B cell (primary cell): Measurements from ENCODE around the gene DGCR2. TPM values are rescaled to one million over a fixed set of nuclear protein-coding genes. Genes with fewer than 3 reads are reported as not detected.
"Not testable (repeated sequence)": the region's sequence is repeated elsewhere in the genome, so short reads cannot be mapped to it uniquely, and the experiment has no call there.

ENCODE experiments used
- ATAC-seq: fragments of 200-7000 bp; cut with Tn5 transposase; one replicate; pipeline ENCODE4 v1.10.0; 2021; ENCODE audit warnings: low read depth, mild to moderate bottlenecking, moderate number of reproducible peaks, moderate library complexity
- CTCF ChIA-PET: fragments of 350-600 bp; sonication (Branson Sonifier 250); formaldehyde crosslinking; loops from one replicate; lab custom pipeline; 2021; ENCODE audit warnings: antibody characterized with exemption, inconsistent platforms; lab: Charles Lee
- POLR2A ChIA-PET: fragments of 350-600 bp; sonication (Branson Sonifier 250); formaldehyde crosslinking; loops from one replicate; lab custom pipeline; 2021; ENCODE audit warnings: antibody characterized with exemption; lab: Charles Lee
- DNase-seq: peaks from one replicate; pipeline ENCODE4 v3.0.0; 2013
- H2AFZ ChIP-seq: 2 replicates; pipeline ENCODE4 v1.6.1; 2012; ENCODE audit warnings: mild to moderate bottlenecking, low read depth, low read length; ENCODE audit not compliant: insufficient read depth, poor library complexity, severe bottlenecking
- H3K27ac ChIP-seq, 2 donors: 1 replicate in 1 of 2; 2 replicates in 1 of 2; pipeline ENCODE4 v1.5.1; 2012 to 2013; ENCODE audit warnings: low read length in 2 of 2, mild to moderate bottlenecking in 2 of 2, moderate library complexity in 1 of 2
- H3K27me3 ChIP-seq, 4 experiments: fragments of 200-600 bp in 1 of 4; sonication (generic) in 1 of 4; replicated peaks in 1 of 4; 1 replicate in 2 of 4; 2 replicates in 2 of 4; pipeline versions ENCODE4 v1.6.1 to v1.7.0; 2013 to 2016; ENCODE audit warnings: low read length in 3 of 4, mild to moderate bottlenecking in 2 of 4, mixed read lengths in 1 of 4, moderate library complexity in 1 of 4; ENCODE audit not compliant: insufficient read depth in 4 of 4, control insufficient read depth in 3 of 4; ENCODE audit errors: control extremely low read depth in 1 of 4
- H3K36me3 ChIP-seq, 2 experiments: replicated peaks in 1 of 2; 1 replicate in 1 of 2; 2 replicates in 1 of 2; pipeline versions ENCODE4 v1.6.1 to v1.7.1; 2013; ENCODE audit warnings: low read length in 1 of 2; ENCODE audit not compliant: insufficient read depth in 2 of 2, control insufficient read depth in 1 of 2; ENCODE audit errors: control extremely low read depth in 1 of 2, extremely low read depth in 1 of 2
- H3K4me1 ChIP-seq, 2 donors: fragments of 200-600 bp in 1 of 2; sonication (generic) in 1 of 2; 1 replicate in 1 of 2; 2 replicates in 1 of 2; pipeline versions ENCODE4 v1.5.1 to v1.6.1; 2013 to 2017; ENCODE audit warnings: low read length in 2 of 2; ENCODE audit not compliant: control insufficient read depth in 2 of 2, insufficient read depth in 2 of 2
- H3K4me2 ChIP-seq: replicated peaks from 2 replicates; pipeline ENCODE3; 2012; ENCODE audit warnings: mild to moderate bottlenecking, low read depth, low read length; ENCODE audit not compliant: poor library complexity, severe bottlenecking
- H3K4me3 ChIP-seq, 5 experiments: fragments of 200-600 bp in 1 of 5; sonication (generic) in 1 of 5; 1 replicate in 3 of 5; 2 replicates in 2 of 5; pipeline versions ENCODE4 v1.5.1 to v1.7.0; 2011 to 2016; ENCODE audit warnings: low read length in 4 of 5, mild to moderate bottlenecking in 4 of 5, low read depth in 2 of 5, control low read depth in 1 of 5, moderate library complexity in 1 of 5; ENCODE audit not compliant: insufficient read depth in 1 of 5; ENCODE audit errors: control extremely low read depth in 1 of 5, extremely low read depth in 1 of 5
- H3K79me2 ChIP-seq: fragments of 200-600 bp; sonication (generic); one replicate; pipeline ENCODE4 v1.6.0; 2016; ENCODE audit warnings: low read length; ENCODE audit not compliant: control insufficient read depth, insufficient read depth
- H3K9ac ChIP-seq: fragments of 200-600 bp; sonication (generic); 2 replicates; pipeline ENCODE4 v1.6.1; 2017; ENCODE audit warnings: mild to moderate bottlenecking, low read length, moderate library complexity
- H3K9me3 ChIP-seq, 3 donors: one replicate each; pipeline versions ENCODE4 v1.6.1 to v1.7.1; 2013; ENCODE audit warnings: low read length in 2 of 3; ENCODE audit not compliant: control insufficient read depth in 2 of 3, insufficient read depth in 1 of 3; ENCODE audit errors: control extremely low read depth in 1 of 3
- H4K20me1 ChIP-seq: 2 replicates; pipeline ENCODE4 v1.6.0; 2012; ENCODE audit warnings: mild to moderate bottlenecking, low read length; ENCODE audit not compliant: insufficient read depth, control insufficient read depth, poor library complexity, severe bottlenecking
- H3K27ac Mint-ChIP-seq: one replicate; pipeline ENCODE4 v1.8.0; 2021; ENCODE audit warnings: mixed read lengths
- H3K27me3 Mint-ChIP-seq: one replicate; pipeline ENCODE4 v1.8.0; 2021; ENCODE audit warnings: mixed read lengths
- H3K4me1 Mint-ChIP-seq: one replicate; pipeline ENCODE4 v1.8.0; 2021; ENCODE audit warnings: mixed read lengths
- H3K4me3 Mint-ChIP-seq: one replicate; pipeline ENCODE4 v1.8.0; 2021; ENCODE audit warnings: mixed read lengths
- H3K9me3 Mint-ChIP-seq: one replicate; pipeline ENCODE4 v1.8.0; 2022; ENCODE audit warnings: mixed read lengths; ENCODE audit not compliant: insufficient read depth
- EZH2 ChIP-seq: IDR thresholded peaks from 2 replicates; pipeline ENCODE4 v1.6.1; 2012; ENCODE audit warnings: borderline replicate concordance, low read depth, mild to moderate bottlenecking, moderate library complexity, low read length; ENCODE audit not compliant: insufficient read depth, poor library complexity, severe bottlenecking
- WGBS: methylation state at CpG from one replicate; pipeline ENCODE4 v1.1.5; 2013; ENCODE audit warnings: missing lambda C conversion rate; ENCODE audit not compliant: insufficient coverage; 5-methylcytosine and 5-hydroxymethylcytosine counted together
- intact Hi-C: fragments of 100-400 bp; cut with micrococcal nuclease; formaldehyde crosslinking; loops from one replicate; pipeline ENCODE4 v1.10.0; 2022
- polyA plus RNA-seq: library from polyadenylated mRNA; depleted of rRNA; stranded (reverse); fragments of >200 nt; gene quantifications from 2 replicates; pipeline ENCODE4 v1.2.3, GENCODE V29; 2012
- total RNA-seq, 2 donors: library from RNA; stranded (reverse); fragments of 120-200 nt in 1 of 2; gene quantifications; 1 replicate in 1 of 2; 2 replicates in 1 of 2; pipeline versions ENCODE4 v1.2.3 to v1.2.4, GENCODE V29; 2013 to 2022
- TF ChIP-seq, protein P1 (sequence below): fragments of 200-600 bp; IDR thresholded peaks from one replicate; pipeline ENCODE4 v1.8.0; 2022; ENCODE audit warnings: antibody characterized with exemption, mild to moderate bottlenecking

The DGCR2 gene
- total and polyA plus RNA-seq, 2 donors (not counting 1 experiment from before 2014, with no cell fraction given): 28.8 to 49.5 TPM

DNA sequence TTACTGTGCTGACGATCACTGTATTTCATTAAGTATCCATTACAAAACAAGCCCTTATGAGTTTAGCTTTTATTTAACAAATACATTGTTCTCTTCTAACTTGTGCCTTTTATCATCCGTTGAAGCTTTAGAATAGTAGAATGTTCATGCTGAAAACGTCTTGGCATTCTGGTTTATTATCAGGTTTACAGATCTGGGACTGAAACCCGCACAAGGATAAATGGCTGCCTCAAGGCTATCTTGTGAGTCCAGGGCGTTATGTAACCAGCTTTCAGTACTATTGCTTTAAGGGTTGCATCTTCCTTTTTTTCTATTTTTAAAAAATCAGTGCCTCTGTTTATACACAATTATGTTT lies 119.6 kb downstream of the DGCR2 start:
- Mint-ChIP-seq H3K4me3 (no peak overlapping the region), H3K27me3 (peaks cover 40% of the 10 kb centered on the region), H3K27ac (no peak overlapping the region), H3K4me1 (no peaks in the 10 kb centered on the region), H3K9me3 (no peaks in the 10 kb centered on the region)
- H3K4me3 ChIP-seq: no peak overlapping the region
- H3K27me3 ChIP-seq: peaks cover 0 to 12% (median 4%) of the 10 kb centered on the region in 4 experiments
- DNase-seq (no peak), ATAC-seq (no peak)
- H3K9me3 ChIP-seq: no peaks in the 10 kb centered on the region
- TF ChIP-seq, protein P1, sequence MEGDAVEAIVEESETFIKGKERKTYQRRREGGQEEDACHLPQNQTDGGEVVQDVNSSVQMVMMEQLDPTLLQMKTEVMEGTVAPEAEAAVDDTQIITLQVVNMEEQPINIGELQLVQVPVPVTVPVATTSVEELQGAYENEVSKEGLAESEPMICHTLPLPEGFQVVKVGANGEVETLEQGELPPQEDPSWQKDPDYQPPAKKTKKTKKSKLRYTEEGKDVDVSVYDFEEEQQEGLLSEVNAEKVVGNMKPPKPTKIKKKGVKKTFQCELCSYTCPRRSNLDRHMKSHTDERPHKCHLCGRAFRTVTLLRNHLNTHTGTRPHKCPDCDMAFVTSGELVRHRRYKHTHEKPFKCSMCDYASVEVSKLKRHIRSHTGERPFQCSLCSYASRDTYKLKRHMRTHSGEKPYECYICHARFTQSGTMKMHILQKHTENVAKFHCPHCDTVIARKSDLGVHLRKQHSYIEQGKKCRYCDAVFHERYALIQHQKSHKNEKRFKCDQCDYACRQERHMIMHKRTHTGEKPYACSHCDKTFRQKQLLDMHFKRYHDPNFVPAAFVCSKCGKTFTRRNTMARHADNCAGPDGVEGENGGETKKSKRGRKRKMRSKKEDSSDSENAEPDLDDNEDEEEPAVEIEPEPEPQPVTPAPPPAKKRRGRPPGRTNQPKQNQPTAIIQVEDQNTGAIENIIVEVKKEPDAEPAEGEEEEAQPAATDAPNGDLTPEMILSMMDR: no peak
- TF ChIP-seq EZH2: no peak
- no peak overlapping the region for H2AFZ ChIP-seq
- ChIA-PET CTCF (no interaction called here), POLR2A (no interaction called here)
- intact Hi-C loops: no loop called here
- 78% methylated on average over 4 of the region's 5 CpGs for WGBS
- no peaks in the 10 kb centered on the region for H3K36me3 ChIP-seq
- no peak overlapping the region for H3K27ac ChIP-seq
- H4K20me1 ChIP-seq: no peaks in the 10 kb centered on the region
- H3K4me2 ChIP-seq: no peak overlapping the region
- H3K4me1 ChIP-seq: no peaks in the 10 kb centered on the region
- H3K79me2 ChIP-seq: no peaks in the 10 kb centered on the region
- H3K9ac ChIP-seq: no peak overlapping the region

- no peaks in the 10 kb centered on the region for H4K20me1 ChIP-seq
- no peaks in the 10 kb centered on the region for H3K79me2 ChIP-seq
- H3K4me1 Mint-ChIP-seq: no peaks in the 10 kb centered on the region
- POLR2A ChIA-PET: no interaction called here
- H3K4me3 Mint-ChIP-seq: no peak overlapping the region
- H3K9ac ChIP-seq: no peak overlapping the region
- H3K4me1 ChIP-seq: no peaks in the 10 kb centered on the region
- CTCF ChIA-PET: no interaction called here
- H3K27me3 Mint-ChIP-seq: peaks cover 47% of the 10 kb centered on the region
- H3K27ac ChIP-seq: no peak overlapping the region
- no peak overlapping the region for H2AFZ ChIP-seq
- intact Hi-C loops: no loop called here
- H3K27me3 ChIP-seq: peaks cover 0 to 12% (median 4%) of the 10 kb centered on the region in 4 experiments
- H3K9me3 Mint-ChIP-seq: no peaks in the 10 kb centered on the region
- DNase-seq (no peak), ATAC-seq (no peak)
- no peak overlapping the region for H3K27ac Mint-ChIP-seq
- no peak overlapping the region for H3K4me3 ChIP-seq
- WGBS: no CpG with 5 or more reads among the region's 2 CpGs
- no peak overlapping the region for H3K4me2 ChIP-seq
- no peaks in the 10 kb centered on the region for H3K36me3 ChIP-seq
- no peaks in the 10 kb centered on the region for H3K9me3 ChIP-seq
- TF ChIP-seq EZH2: no peak
These were observed 121.0 kb downstream of the DGCR2 start for GRCh38 chr22:19001204-19001603.

DNA sequence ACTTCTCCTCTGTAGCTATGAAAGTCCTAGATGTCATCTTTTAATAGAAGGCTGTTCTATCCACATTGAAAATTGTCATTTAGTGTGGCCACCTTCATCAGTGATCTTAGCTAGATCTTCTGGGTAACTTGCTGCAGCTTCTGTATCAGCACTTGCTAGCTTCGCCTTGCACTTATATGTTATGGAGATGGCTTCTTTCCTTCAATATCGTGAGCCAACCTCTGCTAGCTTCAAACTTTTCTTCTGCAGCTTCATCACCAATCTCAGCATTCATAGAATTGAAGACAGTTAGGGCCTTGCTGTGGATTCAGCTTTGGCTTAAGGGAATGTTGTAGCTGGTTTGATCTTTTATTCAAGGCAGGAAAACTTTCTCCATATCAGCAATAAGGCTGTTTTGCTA lies 122.1 kb downstream of the DGCR2 start:
- H3K9me3 ChIP-seq, H3K9ac ChIP-seq, H4K20me1 ChIP-seq, CTCF ChIA-PET, H3K4me3 ChIP-seq, H3K79me2 ChIP-seq, H3K4me2 ChIP-seq, H3K4me1 ChIP-seq, POLR2A ChIA-PET, H3K4me3 Mint-ChIP-seq, H2AFZ ChIP-seq, H3K36me3 ChIP-seq, DNase-seq, H3K27ac Mint-ChIP-seq, H3K4me1 Mint-ChIP-seq, intact Hi-C loops, H3K27ac ChIP-seq, H3K9me3 Mint-ChIP-seq, H3K27me3 ChIP-seq, ATAC-seq: not testable (repeated sequence)
- H3K27me3 Mint-ChIP-seq: peaks cover 39% of the 10 kb centered on the region
- no CpG with 5 or more reads among the region's 2 CpGs for WGBS
